Panc1 (cell line): ENCODE data around the gene PRR19.

Experiments used
- CTCF ChIP-seq: fragments of 450-650 bp; IDR thresholded peaks from 2 replicates; pipeline ENCODE4 v1.5.1; 2017; ENCODE audit warnings: mild to moderate bottlenecking
- POLR2AphosphoS5 ChIP-seq: IDR thresholded peaks from 2 replicates; pipeline ENCODE4 v1.6.1; 2012; ENCODE audit warnings: mild to moderate bottlenecking, low read depth, low read length, moderate library complexity
- REST ChIP-seq, 2 experiments: IDR thresholded peaks; 2 replicates each; pipeline ENCODE4 v1.6.1; 2011 to 2012; ENCODE audit warnings: low read depth in 2 of 2, control low read depth in 1 of 2, low read length in 1 of 2, mild to moderate bottlenecking in 1 of 2, moderate library complexity in 1 of 2; ENCODE audit not compliant: insufficient read depth in 1 of 2
- SIN3A ChIP-seq: IDR thresholded peaks from 2 replicates; pipeline ENCODE4 v1.6.1; 2012; ENCODE audit warnings: low read depth, mild to moderate bottlenecking, low read length, moderate library complexity, borderline replicate concordance; ENCODE audit not compliant: insufficient read depth

- TF ChIP-seq CTCF = no peak
- no peak for TF ChIP-seq POLR2AphosphoS5
- no peak for TF ChIP-seq REST (IDR thresholded peaks at IDR 0.05; ENCODE audit: insufficient read depth in 1 of 2, low read depth in 2 of 2, low read length in 1 of 2)
- TF ChIP-seq SIN3A = no peak
These were observed 9.6 kb upstream of the PRR19 start for GRCh38 chr19:42292042-42292960.
